WTC11 (cell line): Measurements from ENCODE around the gene PRPF8. TPM values are rescaled to one million over a fixed set of nuclear protein-coding genes. Genes with fewer than 3 reads are reported as not detected.

ENCODE experiments used
- ATAC-seq: fragments of 200-7000 bp; cut with Tn5 transposase; 2 replicates; pipeline ENCODE4 v1.10.0; 2021; ENCODE audit warnings: mild to moderate bottlenecking, moderate library complexity
- Bru-seq: library from RNA; stranded (reverse); fragments of 400-500 nt; gene quantifications from one replicate; lab custom pipeline; 2021; lab: Mats Ljungman, UMichigan
- CTCF ChIA-PET: fragments of 300-600 bp; sonication (Branson Sonifier 250); formaldehyde crosslinking; loops from one replicate; lab custom pipeline; 2021; ENCODE audit warnings: antibody characterized with exemption; lab: Charles Lee
- POLR2A ChIA-PET: fragments of 350-600 bp; sonication (Branson Sonifier 250); formaldehyde crosslinking; loops from one replicate; lab custom pipeline; 2021; ENCODE audit warnings: antibody characterized with exemption; lab: Charles Lee
- DNase-seq: peaks from one replicate; pipeline ENCODE4 v3.0.0; 2021; ENCODE audit warnings: low spot score
- H3K27ac Mint-ChIP-seq: 2 replicates; pipeline ENCODE4 v1.8.0; 2021; ENCODE audit warnings: mixed read lengths
- H3K27me3 Mint-ChIP-seq: 2 replicates; pipeline ENCODE4 v1.8.0; 2021; ENCODE audit warnings: low read depth, mild to moderate bottlenecking, moderate library complexity, mixed read lengths
- H3K36me3 Mint-ChIP-seq: 2 replicates; pipeline ENCODE4 v1.8.0; 2021; ENCODE audit warnings: mixed read lengths
- H3K4me1 Mint-ChIP-seq: 2 replicates; pipeline ENCODE4 v1.8.0; 2022; ENCODE audit warnings: mixed read lengths
- H3K4me3 Mint-ChIP-seq: 2 replicates; pipeline ENCODE4 v1.8.0; 2021; ENCODE audit warnings: mild to moderate bottlenecking, moderate library complexity, mixed read lengths
- H3K9me3 Mint-ChIP-seq: 2 replicates; pipeline ENCODE4 v1.8.0; 2021; ENCODE audit warnings: mixed read lengths
- ATF6 ChIP-seq: sonication (generic); formaldehyde crosslinking; IDR thresholded peaks from 2 replicates; pipeline ENCODE4 v1.8.1; 2023; ENCODE audit warnings: mild to moderate bottlenecking, missing genetic modification reagents
- CBFB ChIP-seq: sonication (generic); formaldehyde crosslinking; IDR thresholded peaks from 2 replicates; pipeline ENCODE4 v1.8.1; 2022; ENCODE audit warnings: mild to moderate bottlenecking, low read depth, missing genetic modification reagents
- CREB1 ChIP-seq: sonication (generic); formaldehyde crosslinking; IDR thresholded peaks from 2 replicates; pipeline ENCODE4 v1.8.0; 2023; ENCODE audit warnings: mild to moderate bottlenecking, missing genetic modification reagents
- CREM ChIP-seq: sonication (generic); formaldehyde crosslinking; IDR thresholded peaks from 2 replicates; pipeline ENCODE4 v1.8.1; 2022; ENCODE audit warnings: mild to moderate bottlenecking, missing genetic modification reagents, moderate library complexity
- ERG ChIP-seq: fragments of 250-450 bp; sonication (Bioruptor Pico); IDR thresholded peaks from 2 replicates; pipeline ENCODE4 v1.8.0; 2021; ENCODE audit warnings: mild to moderate bottlenecking
- FOXJ3 ChIP-seq: sonication (generic); formaldehyde crosslinking; IDR thresholded peaks from 2 replicates; pipeline ENCODE4 v1.9.0; 2021; ENCODE audit warnings: missing genetic modification reagents, mild to moderate bottlenecking, borderline replicate concordance
- FOXP1 ChIP-seq: sonication (generic); formaldehyde crosslinking; IDR thresholded peaks from 2 replicates; pipeline ENCODE4 v1.8.0; 2022; ENCODE audit warnings: missing genetic modification reagents, mild to moderate bottlenecking, moderate library complexity, borderline replicate concordance
- GABPB1 ChIP-seq: sonication (generic); formaldehyde crosslinking; IDR thresholded peaks from 2 replicates; pipeline ENCODE4 v1.8.1; 2023; ENCODE audit warnings: mild to moderate bottlenecking, missing genetic modification reagents
- GRHL2 ChIP-seq: fragments of 250-450 bp; sonication (Bioruptor Pico); IDR thresholded peaks from 2 replicates; pipeline ENCODE4 v1.8.0; 2022; ENCODE audit warnings: mild to moderate bottlenecking, moderate library complexity; ENCODE audit not compliant: insufficient replicate concordance, severe bottlenecking
- MLX ChIP-seq: sonication (generic); formaldehyde crosslinking; IDR thresholded peaks from 2 replicates; pipeline ENCODE4 v1.8.1; 2023; ENCODE audit warnings: mild to moderate bottlenecking, missing genetic modification reagents, moderate library complexity
- NFYB ChIP-seq: sonication (generic); formaldehyde crosslinking; conservative IDR thresholded peaks from 2 replicates; pipeline ENCODE4 v1.8.0; 2022; ENCODE audit warnings: low read depth, missing genetic modification reagents
- NR1H2 ChIP-seq: sonication (generic); formaldehyde crosslinking; IDR thresholded peaks from 2 replicates; pipeline ENCODE4 v1.9.0; 2021; ENCODE audit warnings: mild to moderate bottlenecking, moderate library complexity, missing genetic modification reagents
- OVOL2 ChIP-seq: fragments of 250-450 bp; sonication (Bioruptor Pico); IDR thresholded peaks from 2 replicates; pipeline ENCODE4 v1.9.0; 2021; ENCODE audit warnings: mild to moderate bottlenecking, borderline replicate concordance
- SMAD3 ChIP-seq: sonication (generic); formaldehyde crosslinking; IDR thresholded peaks from 2 replicates; pipeline ENCODE4 v1.8.0; 2022; ENCODE audit warnings: missing genetic modification reagents, mild to moderate bottlenecking, borderline replicate concordance
- TEAD1 ChIP-seq: sonication (generic); formaldehyde crosslinking; IDR thresholded peaks from 2 replicates; pipeline ENCODE4 v1.8.0; 2022; ENCODE audit warnings: mild to moderate bottlenecking, missing genetic modification reagents
- ZNF219 ChIP-seq: sonication (generic); formaldehyde crosslinking; IDR thresholded peaks from 2 replicates; pipeline ENCODE4 v1.8.0; 2023; ENCODE audit warnings: missing genetic modification reagents, mild to moderate bottlenecking, borderline replicate concordance
- ZNF232 ChIP-seq: sonication (generic); formaldehyde crosslinking; IDR thresholded peaks from 2 replicates; pipeline ENCODE4 v1.8.0; 2022; ENCODE audit warnings: mild to moderate bottlenecking, missing genetic modification reagents
- ZNF416 ChIP-seq: fragments of 250-450 bp; sonication (Bioruptor Pico); IDR thresholded peaks from 2 replicates; pipeline ENCODE4 v1.9.0; 2021; ENCODE audit warnings: mild to moderate bottlenecking, inconsistent platforms
- ZNF423 ChIP-seq: fragments of 250-450 bp; sonication (Bioruptor Pico); IDR thresholded peaks from 2 replicates; pipeline ENCODE4 v2.1.2; 2022; ENCODE audit warnings: mild to moderate bottlenecking, moderate library complexity
- ZNF671 ChIP-seq: fragments of 250-450 bp; sonication (Bioruptor Pico); IDR thresholded peaks from 2 replicates; pipeline ENCODE4 v1.8.0; 2021; ENCODE audit warnings: mild to moderate bottlenecking
- long read RNA-seq, 3 experiments: library from RNA in 1 of 3; library from capped mRNA in 1 of 3; library from polyadenylated mRNA in 1 of 3; unstranded in 2 of 3; stranded (forward) in 1 of 3; transcript quantifications; one replicate each; pipeline ENCODE4 v2.0.0, GENCODE V29; 2021
- total RNA-seq: library from RNA; stranded (reverse); gene quantifications from 3 replicates; pipeline ENCODE4 v1.2.3, GENCODE V29; 2021
- TF ChIP-seq, protein P1 (sequence below): sonication (generic); formaldehyde crosslinking; IDR thresholded peaks from 2 replicates; pipeline ENCODE4 v1.8.1; 2023; ENCODE audit warnings: mild to moderate bottlenecking, moderate library complexity, missing genetic modification reagents
- TF ChIP-seq, protein P2 (sequence below): fragments of 200-600 bp; IDR thresholded peaks from 2 replicates; pipeline ENCODE4 v1.8.0; 2022; ENCODE audit warnings: antibody characterized with exemption
- TF ChIP-seq, protein P3 (sequence below): sonication (generic); formaldehyde crosslinking; conservative IDR thresholded peaks from 2 replicates; pipeline ENCODE4 v1.8.1; 2023; ENCODE audit warnings: mild to moderate bottlenecking, low read depth, missing genetic modification reagents, moderate library complexity
- TF ChIP-seq, protein P4 (sequence below): sonication (generic); formaldehyde crosslinking; IDR thresholded peaks from 2 replicates; pipeline ENCODE4 v1.8.0; 2022; ENCODE audit warnings: mild to moderate bottlenecking, missing genetic modification reagents

PRPF8 gene
- total RNA-seq (323 to 388 TPM (median 328 TPM) in 3 replicates), Bru-seq, nascent RNA (percentile 75 among the genes with signal in this experiment)
- long read RNA-seq, experiment 1, full-length matches to known transcripts = 381 of 813 reads
- long read RNA-seq, experiment 1, partial matches to known transcripts = 359 of 813 reads
- long read RNA-seq, experiment 1, other reads (novel, unspliced or antisense) = 73 of 813 reads
- long read RNA-seq, experiment 2, full-length matches to known transcripts = 32 of 295 reads
- long read RNA-seq, experiment 2, partial matches to known transcripts = 205 of 295 reads
- long read RNA-seq, experiment 2, other reads (novel, unspliced or antisense) = 58 of 295 reads
- long read RNA-seq, experiment 3, partial matches to known transcripts = 5 of 5 reads
- long read RNA-seq, experiment 3, other reads (novel, unspliced or antisense) = 0 of 5 reads

GRCh38 chr17:1684378-1685189 is at the start of gene PRPF8:
Gene PRPF8 (minus strand): TSS chr17:1684867. CDS start chr17:1684571, 296 bp downstream.
- DNase-seq (peak; percentile 98), ATAC-seq (peak; percentile 99)
- CTCF ChIA-PET = interaction anchor here (0.6 to 1.4 kb wide), 6 partner anchors 11 to 37 kb away, joined by 3 to 11 read pairs (median 4); partner anchors contain the start of gene RILP
- H3K9me3 Mint-ChIP-seq = no peaks in the 10 kb centered on the region; the same call in 1 of the 2 replicates
- peaks cover 13% of the 10 kb centered on the region for H3K4me1 Mint-ChIP-seq
- H3K4me3 Mint-ChIP-seq = peak within 1 kb of the TSS; percentile 95
- H3K27ac Mint-ChIP-seq = peak within 1 kb of the TSS; percentile 99
- POLR2A ChIA-PET = interaction anchor here (0.6 to 1.7 kb wide), 5 partner anchors 15 to 84 kb away, joined by 3 to 9 read pairs (median 5); partner anchors contain the start of gene RILP
- peaks cover 49% of the 10 kb centered on the region for H3K36me3 Mint-ChIP-seq
- no peaks in the 10 kb centered on the region for H3K27me3 Mint-ChIP-seq
- no peak for TF ChIP-seq ZNF423 (CRISPR knock-in tag)
- TF ChIP-seq FOXJ3 = no peak
- TF ChIP-seq, protein P1, sequence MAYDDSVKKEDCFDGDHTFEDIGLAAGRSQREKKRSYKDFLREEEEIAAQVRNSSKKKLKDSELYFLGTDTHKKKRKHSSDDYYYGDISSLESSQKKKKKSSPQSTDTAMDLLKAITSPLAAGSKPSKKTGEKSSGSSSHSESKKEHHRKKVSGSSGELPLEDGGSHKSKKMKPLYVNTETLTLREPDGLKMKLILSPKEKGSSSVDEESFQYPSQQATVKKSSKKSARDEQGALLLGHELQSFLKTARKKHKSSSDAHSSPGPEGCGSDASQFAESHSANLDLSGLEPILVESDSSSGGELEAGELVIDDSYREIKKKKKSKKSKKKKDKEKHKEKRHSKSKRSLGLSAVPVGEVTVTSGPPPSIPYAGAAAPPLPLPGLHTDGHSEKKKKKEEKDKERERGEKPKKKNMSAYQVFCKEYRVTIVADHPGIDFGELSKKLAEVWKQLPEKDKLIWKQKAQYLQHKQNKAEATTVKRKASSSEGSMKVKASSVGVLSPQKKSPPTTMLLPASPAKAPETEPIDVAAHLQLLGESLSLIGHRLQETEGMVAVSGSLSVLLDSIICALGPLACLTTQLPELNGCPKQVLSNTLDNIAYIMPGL = 0 out of 2 replicates have a peak, but pooled peaks have one; percentile 39
- peak; percentile 86 for TF ChIP-seq NFYB (CRISPR knock-in tag)
- no peak for TF ChIP-seq CREB1
- TF ChIP-seq FOXP1 = no peak
- TF ChIP-seq SMAD3 = no peak
- no peak for TF ChIP-seq GRHL2
- no peak for TF ChIP-seq NR1H2
- TF ChIP-seq ZNF671 (CRISPR knock-in tag) = no peak
- peak; percentile 28; the same call in 1 of the 2 replicates for TF ChIP-seq ZNF219 (CRISPR knock-in tag)
- TF ChIP-seq ZNF232 = peak; percentile 58; the same call in 1 of the 2 replicates
- TF ChIP-seq OVOL2 (CRISPR knock-in tag) = no peak
- TF ChIP-seq ZNF416 = no peak
- TF ChIP-seq ATF6 (CRISPR knock-in tag) = no peak
- peak; percentile 71 for TF ChIP-seq TEAD1 (CRISPR knock-in tag)
- TF ChIP-seq, protein P2, sequence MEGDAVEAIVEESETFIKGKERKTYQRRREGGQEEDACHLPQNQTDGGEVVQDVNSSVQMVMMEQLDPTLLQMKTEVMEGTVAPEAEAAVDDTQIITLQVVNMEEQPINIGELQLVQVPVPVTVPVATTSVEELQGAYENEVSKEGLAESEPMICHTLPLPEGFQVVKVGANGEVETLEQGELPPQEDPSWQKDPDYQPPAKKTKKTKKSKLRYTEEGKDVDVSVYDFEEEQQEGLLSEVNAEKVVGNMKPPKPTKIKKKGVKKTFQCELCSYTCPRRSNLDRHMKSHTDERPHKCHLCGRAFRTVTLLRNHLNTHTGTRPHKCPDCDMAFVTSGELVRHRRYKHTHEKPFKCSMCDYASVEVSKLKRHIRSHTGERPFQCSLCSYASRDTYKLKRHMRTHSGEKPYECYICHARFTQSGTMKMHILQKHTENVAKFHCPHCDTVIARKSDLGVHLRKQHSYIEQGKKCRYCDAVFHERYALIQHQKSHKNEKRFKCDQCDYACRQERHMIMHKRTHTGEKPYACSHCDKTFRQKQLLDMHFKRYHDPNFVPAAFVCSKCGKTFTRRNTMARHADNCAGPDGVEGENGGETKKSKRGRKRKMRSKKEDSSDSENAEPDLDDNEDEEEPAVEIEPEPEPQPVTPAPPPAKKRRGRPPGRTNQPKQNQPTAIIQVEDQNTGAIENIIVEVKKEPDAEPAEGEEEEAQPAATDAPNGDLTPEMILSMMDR = no peak
- peak; percentile 52; the same call in 1 of the 2 replicates for TF ChIP-seq CREM (CRISPR knock-in tag)
- TF ChIP-seq ERG = no peak
- TF ChIP-seq MLX (CRISPR knock-in tag) = no peak
- TF ChIP-seq, protein P3, sequence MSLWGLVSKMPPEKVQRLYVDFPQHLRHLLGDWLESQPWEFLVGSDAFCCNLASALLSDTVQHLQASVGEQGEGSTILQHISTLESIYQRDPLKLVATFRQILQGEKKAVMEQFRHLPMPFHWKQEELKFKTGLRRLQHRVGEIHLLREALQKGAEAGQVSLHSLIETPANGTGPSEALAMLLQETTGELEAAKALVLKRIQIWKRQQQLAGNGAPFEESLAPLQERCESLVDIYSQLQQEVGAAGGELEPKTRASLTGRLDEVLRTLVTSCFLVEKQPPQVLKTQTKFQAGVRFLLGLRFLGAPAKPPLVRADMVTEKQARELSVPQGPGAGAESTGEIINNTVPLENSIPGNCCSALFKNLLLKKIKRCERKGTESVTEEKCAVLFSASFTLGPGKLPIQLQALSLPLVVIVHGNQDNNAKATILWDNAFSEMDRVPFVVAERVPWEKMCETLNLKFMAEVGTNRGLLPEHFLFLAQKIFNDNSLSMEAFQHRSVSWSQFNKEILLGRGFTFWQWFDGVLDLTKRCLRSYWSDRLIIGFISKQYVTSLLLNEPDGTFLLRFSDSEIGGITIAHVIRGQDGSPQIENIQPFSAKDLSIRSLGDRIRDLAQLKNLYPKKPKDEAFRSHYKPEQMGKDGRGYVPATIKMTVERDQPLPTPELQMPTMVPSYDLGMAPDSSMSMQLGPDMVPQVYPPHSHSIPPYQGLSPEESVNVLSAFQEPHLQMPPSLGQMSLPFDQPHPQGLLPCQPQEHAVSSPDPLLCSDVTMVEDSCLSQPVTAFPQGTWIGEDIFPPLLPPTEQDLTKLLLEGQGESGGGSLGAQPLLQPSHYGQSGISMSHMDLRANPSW (CRISPR knock-in tag) = no peak
- peak; percentile 54; the same call in 1 of the 2 replicates for TF ChIP-seq GABPB1 (CRISPR knock-in tag)
- TF ChIP-seq, protein P4, sequence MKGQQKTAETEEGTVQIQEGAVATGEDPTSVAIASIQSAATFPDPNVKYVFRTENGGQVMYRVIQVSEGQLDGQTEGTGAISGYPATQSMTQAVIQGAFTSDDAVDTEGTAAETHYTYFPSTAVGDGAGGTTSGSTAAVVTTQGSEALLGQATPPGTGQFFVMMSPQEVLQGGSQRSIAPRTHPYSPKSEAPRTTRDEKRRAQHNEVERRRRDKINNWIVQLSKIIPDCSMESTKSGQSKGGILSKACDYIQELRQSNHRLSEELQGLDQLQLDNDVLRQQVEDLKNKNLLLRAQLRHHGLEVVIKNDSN = no peak; the same call in 1 of the 2 replicates
- TF ChIP-seq CBFB (CRISPR knock-in tag) = no peak
